ENCODE measurements around the gene PPT1. TPM values are rescaled to one million over a fixed set of nuclear protein-coding genes. Genes with fewer than 3 reads are reported as not detected.
A peak's percentile ranks its signal among the peaks of the same experiment; 100 is the strongest.

PPT1 gene
- total RNA-seq, 2 donors from 2014 or later = 39.7 to 41.3 TPM

GRCh38 chr1:40079774-40080400 lies 17.2 kb downstream of the PPT1 start:
- Mint-ChIP-seq H3K36me3 (ENCODE audit: low read depth) (peaks cover 6% of the 10 kb centered on the region), H3K4me1 (peaks cover 14% of the 10 kb centered on the region), H3K27ac (peak overlapping the region; percentile 39), H3K27me3 (no peaks in the 10 kb centered on the region), H3K4me3 (no peak overlapping the region)
- no peak for DNase-seq
- no peak for ATAC-seq
- H3K9me3 ChIP-seq (ENCODE audit: control insufficient read depth, low read length, poor library complexity, severe bottlenecking) = no peaks in the 10 kb centered on the region

DNA sequence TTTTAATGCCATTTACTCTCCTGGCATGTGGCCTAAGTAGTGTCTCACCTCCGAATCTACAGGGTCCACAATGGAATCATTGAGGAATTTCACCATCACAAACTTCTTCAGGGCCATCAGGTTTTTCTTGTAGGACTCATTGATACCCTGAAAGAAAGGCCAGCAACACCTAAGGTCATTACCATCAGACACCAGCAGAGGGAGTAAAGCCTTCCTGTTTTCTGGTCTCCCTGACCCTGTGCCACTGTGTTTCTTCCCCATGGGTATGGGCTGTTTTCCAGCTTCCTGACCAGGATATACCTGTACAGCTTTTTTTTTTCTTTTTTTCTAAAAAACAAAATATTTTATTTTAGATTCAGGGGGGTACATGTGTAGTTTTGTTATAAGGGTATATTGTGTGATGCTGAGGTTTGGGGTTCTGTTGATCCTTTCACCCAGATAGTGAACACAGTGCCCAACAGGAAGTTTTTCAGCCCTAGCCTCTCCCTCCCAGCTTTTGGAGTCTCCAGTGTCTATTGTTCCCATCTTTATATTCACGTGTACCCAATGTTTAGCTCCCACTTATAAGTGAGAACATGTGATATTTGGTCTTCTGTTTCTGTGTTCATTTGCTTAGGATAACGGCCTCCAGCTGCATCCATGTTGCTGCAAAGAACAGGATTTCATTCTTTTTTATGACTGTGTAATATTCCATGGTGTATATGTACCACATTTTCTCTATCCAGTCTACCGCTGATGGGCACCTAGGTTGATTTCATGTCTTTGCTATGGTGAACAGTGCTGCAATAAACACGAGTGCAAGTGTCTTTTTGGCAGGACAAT lies 18.3 kb downstream of the PPT1 start:
- H3K36me3 Mint-ChIP-seq (ENCODE audit: low read depth) = peaks cover 3% of the 10 kb centered on the region
- peaks cover 9% of the 10 kb centered on the region for H3K4me1 Mint-ChIP-seq
- H3K27ac Mint-ChIP-seq = peak overlapping the region; percentile 14
- H3K27me3 Mint-ChIP-seq = no peaks in the 10 kb centered on the region
- no peak overlapping the region for H3K4me3 Mint-ChIP-seq
- no peaks in the 10 kb centered on the region for H3K9me3 ChIP-seq (ENCODE audit: control insufficient read depth, low read length, poor library complexity, severe bottlenecking)
- peak; percentile 81 for ATAC-seq
- peak in 1 of 3 donors; percentile 40 for DNase-seq

- no peak for ATAC-seq
- Mint-ChIP-seq H3K27ac (peak overlapping the region; percentile 14), H3K4me1 (peaks cover 8% of the 10 kb centered on the region), H3K27me3 (no peaks in the 10 kb centered on the region), H3K36me3 (ENCODE audit: low read depth) (peaks cover 4% of the 10 kb centered on the region), H3K4me3 (no peak overlapping the region)
- no peaks in the 10 kb centered on the region for H3K9me3 ChIP-seq (ENCODE audit: control insufficient read depth, low read length, poor library complexity, severe bottlenecking)
- no peak for DNase-seq
Observed at GRCh38 chr1:40076895-40077312, 20.1 kb downstream of the PPT1 start.

DNA sequence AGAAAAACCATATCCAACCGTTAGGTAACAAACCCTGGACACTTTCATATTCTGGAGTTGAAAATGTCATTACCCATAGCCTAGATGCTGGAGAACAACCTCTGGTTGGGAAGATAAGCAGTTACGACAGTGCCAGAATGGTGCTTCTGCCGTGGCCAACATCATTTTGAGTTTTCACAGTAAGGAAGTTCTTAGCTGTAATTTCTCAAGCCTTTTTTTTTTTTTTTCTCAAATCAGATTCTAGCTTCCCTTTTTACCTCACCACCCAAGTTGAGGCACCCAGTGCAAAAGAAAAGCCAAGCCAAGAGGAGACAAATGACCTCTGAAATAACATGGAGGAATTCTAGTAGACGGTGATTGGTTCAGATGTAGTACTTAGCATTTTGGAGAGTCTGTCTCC lies 21.8 kb downstream of the PPT1 start:
- Mint-ChIP-seq H3K36me3 (ENCODE audit: low read depth) (peaks cover 2% of the 10 kb centered on the region), H3K27ac (peak overlapping the region; percentile 2), H3K4me3 (no peak overlapping the region), H3K4me1 (peaks cover 7% of the 10 kb centered on the region), H3K27me3 (no peaks in the 10 kb centered on the region)
- H3K9me3 ChIP-seq (ENCODE audit: control insufficient read depth, low read length, poor library complexity, severe bottlenecking) = no peaks in the 10 kb centered on the region
- no peak for DNase-seq
- ATAC-seq = no peak

- DNase-seq (no peak), ATAC-seq (no peak)
- no peak overlapping the region for H3K27ac Mint-ChIP-seq
- peaks cover 2% of the 10 kb centered on the region for H3K4me1 Mint-ChIP-seq
- no peak overlapping the region for H3K4me3 Mint-ChIP-seq
- H3K27me3 Mint-ChIP-seq = no peaks in the 10 kb centered on the region
- no peaks in the 10 kb centered on the region for H3K9me3 ChIP-seq (ENCODE audit: control insufficient read depth, low read length, poor library complexity, severe bottlenecking)
- peaks cover 2% of the 10 kb centered on the region for H3K36me3 Mint-ChIP-seq (ENCODE audit: low read depth)
Observed at GRCh38 chr1:40073062-40073461, 24.0 kb downstream of the PPT1 start.

GRCh38 chr1:40072142-40072541 lies 24.9 kb downstream of the PPT1 start:
- no peaks in the 10 kb centered on the region for H3K27me3 Mint-ChIP-seq
- no peak overlapping the region for H3K4me3 Mint-ChIP-seq
- ATAC-seq (no peak), DNase-seq (no peak)
- H3K36me3 Mint-ChIP-seq (ENCODE audit: low read depth) = peaks cover 3% of the 10 kb centered on the region
- peaks cover 5% of the 10 kb centered on the region for H3K4me1 Mint-ChIP-seq
- no peaks in the 10 kb centered on the region for H3K9me3 ChIP-seq (ENCODE audit: control insufficient read depth, low read length, poor library complexity, severe bottlenecking)
- peak overlapping the region; percentile 11 for H3K27ac Mint-ChIP-seq

GRCh38 chr1:40067851-40068250 lies 29.2 kb downstream of the PPT1 start:
- H3K27ac Mint-ChIP-seq = peak overlapping the region; percentile 91
- DNase-seq = no peak
- no peak for ATAC-seq
- H3K9me3 ChIP-seq (ENCODE audit: control insufficient read depth, low read length, poor library complexity, severe bottlenecking) = no peaks in the 10 kb centered on the region
- peaks cover 37% of the 10 kb centered on the region for H3K4me1 Mint-ChIP-seq
- peaks cover 12% of the 10 kb centered on the region for H3K36me3 Mint-ChIP-seq (ENCODE audit: low read depth)
- H3K4me3 Mint-ChIP-seq = no peak overlapping the region
- no peaks in the 10 kb centered on the region for H3K27me3 Mint-ChIP-seq

DNA sequence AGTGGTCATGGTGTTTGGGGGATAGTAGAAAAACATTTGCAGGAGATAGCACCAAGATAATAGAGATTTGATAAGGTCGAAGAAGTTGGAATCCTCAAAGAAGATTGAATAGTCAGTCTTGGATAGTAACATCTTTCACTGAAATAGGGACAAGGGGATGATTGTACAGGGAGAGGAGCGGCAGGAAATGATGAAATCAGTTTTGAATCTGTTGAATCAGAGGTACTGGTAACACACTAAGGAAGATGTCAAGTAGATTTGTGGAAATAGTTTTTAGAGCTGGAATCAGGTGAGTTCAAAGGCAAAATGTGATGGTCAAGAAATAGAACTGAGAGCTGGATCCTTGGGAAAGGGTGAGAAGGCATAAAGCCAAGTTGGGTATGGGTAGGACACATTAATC lies 30.0 kb downstream of the PPT1 start:
- Mint-ChIP-seq H3K27ac (peak overlapping the region; percentile 91), H3K4me3 (no peak overlapping the region), H3K4me1 (peaks cover 36% of the 10 kb centered on the region), H3K36me3 (ENCODE audit: low read depth) (peaks cover 11% of the 10 kb centered on the region), H3K27me3 (no peaks in the 10 kb centered on the region)
- no peaks in the 10 kb centered on the region for H3K9me3 ChIP-seq (ENCODE audit: control insufficient read depth, low read length, poor library complexity, severe bottlenecking)
- no peak for DNase-seq
- ATAC-seq = no peak

GRCh38 chr1:40064797-40065499 lies 32.1 kb downstream of the PPT1 start:
- ATAC-seq (peak; percentile 59), DNase-seq (no peak)
- H3K4me3 Mint-ChIP-seq = no peak overlapping the region
- H3K4me1 Mint-ChIP-seq = peaks cover 49% of the 10 kb centered on the region
- H3K27me3 Mint-ChIP-seq = no peaks in the 10 kb centered on the region
- H3K27ac Mint-ChIP-seq = peak overlapping the region; percentile 91
- no peaks in the 10 kb centered on the region for H3K9me3 ChIP-seq (ENCODE audit: control insufficient read depth, low read length, poor library complexity, severe bottlenecking)
- H3K36me3 Mint-ChIP-seq (ENCODE audit: low read depth) = peaks cover 16% of the 10 kb centered on the region

DNA sequence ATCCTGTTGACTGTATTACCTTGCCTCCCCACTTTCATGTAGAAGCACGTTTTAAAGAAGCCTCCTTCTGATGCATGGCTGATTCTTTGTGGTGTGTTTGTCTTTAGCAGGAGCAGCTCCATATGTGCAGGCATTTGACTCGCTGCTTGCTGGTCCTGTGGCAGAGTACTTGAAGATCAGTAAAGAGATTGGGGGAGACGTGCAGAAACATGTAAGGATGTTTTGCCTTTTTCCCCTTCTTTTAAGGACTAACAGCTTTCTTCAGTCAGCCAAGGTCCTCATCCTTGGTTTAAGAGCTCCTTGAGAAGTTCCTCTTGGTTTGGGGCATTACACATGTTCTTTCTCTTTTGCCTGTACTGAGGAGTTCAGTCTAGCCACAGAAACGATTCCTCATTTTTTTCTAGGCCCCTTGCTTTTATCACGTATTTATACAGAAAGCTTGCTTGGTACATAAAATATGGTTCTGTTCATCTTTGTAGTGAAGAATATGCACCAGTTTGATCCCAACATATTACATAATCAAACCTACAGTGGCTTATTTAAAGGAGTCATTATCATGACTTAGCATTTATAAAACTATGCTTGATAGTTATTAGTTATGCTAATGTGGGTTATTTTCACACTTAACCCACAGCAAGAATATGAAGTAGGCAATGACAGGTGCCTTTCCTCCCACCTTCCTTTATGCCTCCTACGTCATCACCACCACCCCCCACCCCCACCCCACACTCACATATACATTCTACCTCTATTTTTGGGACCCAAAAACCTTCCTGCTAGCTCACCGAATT lies 36.9 kb downstream of the PPT1 start:
- no peaks in the 10 kb centered on the region for H3K27me3 Mint-ChIP-seq
- peaks cover 73% of the 10 kb centered on the region for H3K4me1 Mint-ChIP-seq
- H3K4me3 Mint-ChIP-seq = peak overlapping the region; percentile 77
- no peaks in the 10 kb centered on the region for H3K9me3 ChIP-seq (ENCODE audit: control insufficient read depth, low read length, poor library complexity, severe bottlenecking)
- H3K27ac Mint-ChIP-seq = peak overlapping the region; percentile 90
- no peak for DNase-seq
- H3K36me3 Mint-ChIP-seq (ENCODE audit: low read depth) = peaks cover 8% of the 10 kb centered on the region
- ATAC-seq = peak; percentile 36

GRCh38 chr1:40059338-40059959 lies 37.6 kb downstream of the PPT1 start:
- Mint-ChIP-seq H3K27ac (peak overlapping the region; percentile 90), H3K27me3 (no peaks in the 10 kb centered on the region), H3K4me3 (peak overlapping the region; percentile 77), H3K36me3 (ENCODE audit: low read depth) (peaks cover 8% of the 10 kb centered on the region), H3K4me1 (peaks cover 75% of the 10 kb centered on the region)
- DNase-seq (no peak), ATAC-seq (peak; percentile 89)
- no peaks in the 10 kb centered on the region for H3K9me3 ChIP-seq (ENCODE audit: control insufficient read depth, low read length, poor library complexity, severe bottlenecking)

DNA sequence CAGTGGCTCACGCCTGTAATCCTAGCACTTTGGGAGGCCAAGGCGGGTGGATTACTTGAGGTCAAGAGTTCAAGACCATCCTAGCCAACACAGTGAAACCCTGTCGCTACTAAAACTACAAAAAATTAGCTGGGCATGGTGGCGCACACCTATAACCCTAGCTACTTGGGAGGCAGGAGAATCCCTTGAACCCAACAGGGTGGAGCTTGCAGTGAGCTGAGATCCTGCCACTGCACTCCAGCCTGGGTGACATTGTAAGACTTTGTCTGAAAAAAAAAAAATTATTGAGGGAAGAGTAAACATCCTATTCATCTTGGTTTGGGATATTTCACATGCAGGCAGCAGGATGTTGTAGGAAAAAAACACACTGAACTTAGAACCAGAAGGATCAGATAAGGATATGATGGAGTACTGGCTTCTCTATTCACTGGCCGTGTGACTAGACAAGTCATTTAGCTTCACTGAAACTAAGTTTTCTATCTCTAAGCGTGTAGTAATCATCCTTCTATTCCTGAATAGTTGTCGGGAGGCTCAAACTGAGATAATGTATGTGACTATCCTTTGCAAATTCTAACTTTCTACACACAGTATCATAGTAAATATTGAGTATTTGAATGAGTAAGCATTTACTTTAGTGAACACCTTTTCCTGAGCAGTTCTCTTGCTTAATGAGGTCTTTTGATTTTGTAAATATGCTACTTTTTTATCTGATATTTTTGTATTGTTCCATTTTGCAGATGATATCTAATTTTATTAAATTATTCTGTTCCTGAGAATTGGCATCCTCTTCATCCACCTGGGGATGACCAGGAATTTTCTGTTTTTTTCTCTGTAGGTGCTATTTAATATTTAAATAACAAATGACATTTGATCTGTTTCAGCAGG lies 38.4 kb downstream of the PPT1 start:
- peak overlapping the region; percentile 90 for H3K27ac Mint-ChIP-seq
- ATAC-seq (no peak), DNase-seq (no peak)
- H3K36me3 Mint-ChIP-seq (ENCODE audit: low read depth) = peaks cover 8% of the 10 kb centered on the region
- no peaks in the 10 kb centered on the region for H3K9me3 ChIP-seq (ENCODE audit: control insufficient read depth, low read length, poor library complexity, severe bottlenecking)
- peaks cover 73% of the 10 kb centered on the region for H3K4me1 Mint-ChIP-seq
- peak overlapping the region; percentile 84 for H3K4me3 Mint-ChIP-seq
- H3K27me3 Mint-ChIP-seq = no peaks in the 10 kb centered on the region
